Fibroblast of pulmonary artery (primary cell): Measurements from ENCODE around the gene ZNF331.

Source experiments
- DNase-seq: peaks from one replicate; pipeline ENCODE4 v3.0.0-alpha.2; 2010; ENCODE audit warnings: low read depth
- H3K4me3 ChIP-seq: replicated peaks from 2 replicates; pipeline ENCODE4 v1.5.1; 2011; ENCODE audit warnings: low read depth, mild to moderate bottlenecking, control low read depth, low read length, moderate library complexity
- TF ChIP-seq, protein P1 (sequence below): IDR thresholded peaks from 2 replicates; pipeline ENCODE4 v1.5.1; 2011; ENCODE audit warnings: mild to moderate bottlenecking, control low read depth, low read length, inconsistent platforms; ENCODE audit errors: missing control alignments

Gene ZNF331

DNA sequence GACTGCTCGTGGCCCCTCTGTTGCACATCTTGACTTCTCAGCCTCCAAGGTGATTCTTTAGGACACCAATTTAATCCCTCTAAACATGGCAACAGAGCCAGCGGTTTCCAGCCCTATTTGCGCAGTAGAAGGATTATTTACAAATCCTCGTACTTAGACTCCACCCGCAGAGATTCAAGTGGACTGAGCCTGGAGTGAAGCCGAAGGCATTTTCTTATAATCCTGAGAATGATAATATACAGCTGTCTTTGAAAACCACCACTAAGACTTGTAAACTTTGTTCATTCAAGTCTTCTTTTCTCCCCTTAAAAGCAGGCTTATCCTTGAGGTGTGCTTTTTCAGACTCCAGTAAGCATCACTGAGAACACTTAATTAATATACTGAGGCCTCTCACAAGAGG, 89.0 kb downstream of the ZNF331 start:
- no peak overlapping the region for H3K4me3 ChIP-seq
- DNase-seq = no peak
- TF ChIP-seq, protein P1, sequence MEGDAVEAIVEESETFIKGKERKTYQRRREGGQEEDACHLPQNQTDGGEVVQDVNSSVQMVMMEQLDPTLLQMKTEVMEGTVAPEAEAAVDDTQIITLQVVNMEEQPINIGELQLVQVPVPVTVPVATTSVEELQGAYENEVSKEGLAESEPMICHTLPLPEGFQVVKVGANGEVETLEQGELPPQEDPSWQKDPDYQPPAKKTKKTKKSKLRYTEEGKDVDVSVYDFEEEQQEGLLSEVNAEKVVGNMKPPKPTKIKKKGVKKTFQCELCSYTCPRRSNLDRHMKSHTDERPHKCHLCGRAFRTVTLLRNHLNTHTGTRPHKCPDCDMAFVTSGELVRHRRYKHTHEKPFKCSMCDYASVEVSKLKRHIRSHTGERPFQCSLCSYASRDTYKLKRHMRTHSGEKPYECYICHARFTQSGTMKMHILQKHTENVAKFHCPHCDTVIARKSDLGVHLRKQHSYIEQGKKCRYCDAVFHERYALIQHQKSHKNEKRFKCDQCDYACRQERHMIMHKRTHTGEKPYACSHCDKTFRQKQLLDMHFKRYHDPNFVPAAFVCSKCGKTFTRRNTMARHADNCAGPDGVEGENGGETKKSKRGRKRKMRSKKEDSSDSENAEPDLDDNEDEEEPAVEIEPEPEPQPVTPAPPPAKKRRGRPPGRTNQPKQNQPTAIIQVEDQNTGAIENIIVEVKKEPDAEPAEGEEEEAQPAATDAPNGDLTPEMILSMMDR = no peak
